ENCODE results near the gene CDH13.

CDH13 gene

GRCh38 chr16:82626791-82627261, at the start of gene CDH13:
TSS of gene CDH13 (plus strand) at chr16:82626969.
- no peak for DNase-seq

GRCh38 chr16:82580298-82580890, 46.4 kb upstream of the CDH13 start:
- DNase-seq: no peak

- no peak for DNase-seq
Observed at GRCh38 chr16:82582975-82583374, 43.8 kb upstream of the CDH13 start.

- DNase-seq: no peak
Observed at GRCh38 chr16:82583422-82583821, 43.3 kb upstream of the CDH13 start.

GRCh38 chr16:82584553-82585152, 42.1 kb upstream of the CDH13 start:
- DNase-seq: no peak

- DNase-seq: no peak
Observed at GRCh38 chr16:82585675-82586074, 41.1 kb upstream of the CDH13 start.

- DNase-seq: no peak
Observed at GRCh38 chr16:82586130-82586529, 40.6 kb upstream of the CDH13 start.

- no peak for DNase-seq
Observed at GRCh38 chr16:82587289-82587688, 39.5 kb upstream of the CDH13 start.

- no peak for DNase-seq
Observed at GRCh38 chr16:82589407-82589806, 37.4 kb upstream of the CDH13 start.

- DNase-seq: no peak
Observed at GRCh38 chr16:82594114-82594513, 32.7 kb upstream of the CDH13 start.

- no peak for DNase-seq
Observed at GRCh38 chr16:82598771-82599170, 28.0 kb upstream of the CDH13 start.

GRCh38 chr16:82601989-82602640, 24.7 kb upstream of the CDH13 start:
- no peak for DNase-seq

- DNase-seq: no peak
Observed at GRCh38 chr16:82603784-82604411, 22.9 kb upstream of the CDH13 start.

GRCh38 chr16:82605076-82605475, 21.7 kb upstream of the CDH13 start:
- no peak for DNase-seq

GRCh38 chr16:82605863-82606620, 20.7 kb upstream of the CDH13 start:
- DNase-seq: no peak

- no peak for DNase-seq
Observed at GRCh38 chr16:82609140-82609539, 17.6 kb upstream of the CDH13 start.

GRCh38 chr16:82612263-82612662, 14.5 kb upstream of the CDH13 start:
- no peak for DNase-seq

- no peak for DNase-seq
Observed at GRCh38 chr16:82616356-82616755, 10.4 kb upstream of the CDH13 start.

GRCh38 chr16:82621781-82622180, 5.0 kb upstream of the CDH13 start:
- DNase-seq: no peak

GRCh38 chr16:82623241-82623640, 3.5 kb upstream of the CDH13 start:
- no peak for DNase-seq

- no peak for DNase-seq
Observed at GRCh38 chr16:82625066-82625968, 1.5 kb upstream of the CDH13 start.

GRCh38 chr16:82628088-82628423, 1.3 kb downstream of the CDH13 start:
- DNase-seq: no peak
